IMR-90 (cell line): Measurements from ENCODE around the gene SCN4A. TPM values are rescaled to one million over a fixed set of nuclear protein-coding genes. Genes with fewer than 3 reads are reported as not detected.

Experiments used
- ATAC-seq: fragments of 200-7000 bp; cut with Tn5 transposase; 2 replicates; pipeline ENCODE4 v1.9.1; 2020; ENCODE audit warnings: low read depth, mild to moderate bottlenecking, moderate library complexity
- BruUV-seq: library from RNA; stranded (reverse); fragments of 400-500 nt; replicated peaks from 2 replicates; lab custom pipeline; 2021; lab: Mats Ljungman, UMichigan
- CTCF ChIA-PET: fragments of 300-600 bp; formaldehyde crosslinking; extraction: SDS; loops from one replicate; lab custom pipeline; 2021; ENCODE audit warnings: antibody characterized with exemption; lab: Yijun Ruan, JAX
- POLR2A ChIA-PET: fragments of 300-600 bp; sonication (Branson Sonifier 250); formaldehyde crosslinking; loops from one replicate; lab custom pipeline; 2022; ENCODE audit warnings: antibody characterized with exemption; ENCODE audit not compliant: unreplicated experiment; lab: Charles Lee
- DNase-seq: peaks from one replicate; pipeline ENCODE4 v3.0.0; 2013
- H2AFZ ChIP-seq: replicated peaks from 2 replicates; pipeline ENCODE3; 2013; ENCODE audit warnings: low read length, mild to moderate bottlenecking; ENCODE audit not compliant: poor library complexity
- H2AK5ac ChIP-seq: 2 replicates; pipeline ENCODE4 v1.6.1; 2013; ENCODE audit warnings: low read depth, low read length, inconsistent platforms
- H2AK9ac ChIP-seq: replicated peaks from 2 replicates; pipeline ENCODE3; 2013; ENCODE audit warnings: mild to moderate bottlenecking, low read depth, low read length, moderate library complexity; ENCODE audit not compliant: poor library complexity
- H2BK120ac ChIP-seq: 2 replicates; pipeline ENCODE4 v1.6.1; 2013; ENCODE audit warnings: low read depth, low read length, inconsistent platforms
- H2BK15ac ChIP-seq: 3 replicates; pipeline ENCODE4 v1.6.1; 2013; ENCODE audit warnings: low read depth, low read length, inconsistent platforms
- H2BK20ac ChIP-seq: 2 replicates; pipeline ENCODE4 v1.6.1; 2013; ENCODE audit warnings: low read depth, mild to moderate bottlenecking, inconsistent platforms, low read length, moderate library complexity
- H2BK5ac ChIP-seq: 2 replicates; pipeline ENCODE4 v1.6.1; 2013; ENCODE audit warnings: mild to moderate bottlenecking, low read depth, low read length, inconsistent platforms; ENCODE audit not compliant: poor library complexity, severe bottlenecking
- H3K14ac ChIP-seq: replicated peaks from 2 replicates; pipeline ENCODE4 v1.6.1; 2013; ENCODE audit warnings: low read depth, low read length, inconsistent platforms
- H3K18ac ChIP-seq: 2 replicates; pipeline ENCODE4 v1.6.1; 2013; ENCODE audit warnings: low read depth, low read length, control low read depth
- H3K23ac ChIP-seq: 2 replicates; pipeline ENCODE4 v1.6.1; 2013; ENCODE audit warnings: low read depth, low read length, inconsistent platforms
- H3K27ac ChIP-seq: 2 replicates; pipeline ENCODE4 v1.5.1; 2013; ENCODE audit warnings: mild to moderate bottlenecking, control low read depth, low read length; ENCODE audit not compliant: insufficient read depth
- H3K27me3 ChIP-seq: 2 replicates; pipeline ENCODE4 v1.6.1; 2013; ENCODE audit warnings: low read length; ENCODE audit not compliant: control insufficient read depth, insufficient read depth
- H3K36me3 ChIP-seq: 2 replicates; pipeline ENCODE4 v1.6.1; 2013; ENCODE audit warnings: low read length, mixed read lengths; ENCODE audit not compliant: control insufficient read depth, insufficient read depth
- H3K4ac ChIP-seq: 2 replicates; pipeline ENCODE4 v1.6.1; 2013; ENCODE audit warnings: low read depth, low read length, inconsistent platforms
- H3K4me1 ChIP-seq: 2 replicates; pipeline ENCODE4 v1.6.1; 2013; ENCODE audit warnings: low read length, mixed read lengths; ENCODE audit not compliant: control insufficient read depth, insufficient read depth
- H3K4me2 ChIP-seq: 2 replicates; pipeline ENCODE4 v1.6.1; 2013; ENCODE audit warnings: low read depth, mild to moderate bottlenecking, control low read depth, low read length, moderate library complexity
- H3K4me3 ChIP-seq: 2 replicates; pipeline ENCODE4 v1.5.1; 2013; ENCODE audit warnings: low read depth, mild to moderate bottlenecking, control low read depth, low read length, moderate library complexity; ENCODE audit not compliant: insufficient read depth
- H3K56ac ChIP-seq: 2 replicates; pipeline ENCODE4 v1.6.1; 2013; ENCODE audit warnings: low read length, inconsistent platforms; ENCODE audit not compliant: insufficient read depth; ENCODE audit errors: extremely low read depth
- H3K79me1 ChIP-seq, 2 experiments: 2 replicates each; pipeline ENCODE4 v1.6.1; 2013; ENCODE audit warnings: low read length in 2 of 2, inconsistent platforms in 1 of 2, low read depth in 1 of 2
- H3K9ac ChIP-seq: 2 replicates; pipeline ENCODE4 v1.6.1; 2013; ENCODE audit warnings: low read depth, low read length, control low read depth
- H3K9me1 ChIP-seq: 2 replicates; pipeline ENCODE4 v1.6.1; 2013; ENCODE audit warnings: low read length, inconsistent platforms; ENCODE audit not compliant: insufficient read depth
- H3K9me3 ChIP-seq: 2 replicates; pipeline ENCODE4 v1.6.1; 2013; ENCODE audit warnings: low read length; ENCODE audit not compliant: control insufficient read depth, insufficient read depth
- H4K20me1 ChIP-seq: 2 replicates; pipeline ENCODE4 v1.6.1; 2013; ENCODE audit warnings: low read length, inconsistent platforms; ENCODE audit not compliant: insufficient read depth
- H4K5ac ChIP-seq: 2 replicates; pipeline ENCODE4 v1.6.1; 2013; ENCODE audit warnings: mild to moderate bottlenecking, low read depth, low read length, control low read depth
- H4K8ac ChIP-seq, 2 experiments: 2 replicates each; pipeline ENCODE4 v1.6.1; 2013; ENCODE audit warnings: low read depth in 2 of 2, low read length in 2 of 2, control low read depth in 1 of 2, inconsistent platforms in 1 of 2
- H4K91ac ChIP-seq: 2 replicates; pipeline ENCODE4 v1.6.1; 2013; ENCODE audit warnings: low read depth, low read length, inconsistent platforms; ENCODE audit not compliant: insufficient read depth
- BHLHE40 ChIP-seq: fragments of 150-350 bp; IDR thresholded peaks from 2 replicates; pipeline ENCODE4 v1.6.1; 2016; ENCODE audit warnings: mild to moderate bottlenecking, low read depth, low read length
- CEBPB ChIP-seq: IDR thresholded peaks from 2 replicates; pipeline ENCODE4 v1.6.1; 2012; ENCODE audit warnings: low read depth, low read length, improper control_type of control experiment
- CHD1 ChIP-seq: IDR thresholded peaks from 2 replicates; pipeline ENCODE4 v1.6.1; 2012; ENCODE audit warnings: low read depth, low read length, improper control_type of control experiment
- FOS ChIP-seq: fragments of 150-350 bp; IDR thresholded peaks from 2 replicates; pipeline ENCODE4 v1.6.1; 2016; ENCODE audit warnings: low read depth, low read length
- RAD21 ChIP-seq: IDR thresholded peaks from 2 replicates; pipeline ENCODE4 v1.6.1; 2012; ENCODE audit warnings: low read length, improper control_type of control experiment
- RFX5 ChIP-seq: IDR thresholded peaks from 2 replicates; pipeline ENCODE4 v1.8.0; 2012; ENCODE audit warnings: low read depth, mild to moderate bottlenecking, low read length, moderate library complexity
- WGBS, 2 experiments: methylation state at CpG; one replicate each; pipeline versions ENCODE4 v1.1.5 to v1.1.7; 2013; ENCODE audit warnings: missing lambda C conversion rate in 2 of 2; ENCODE audit not compliant: insufficient read length in 1 of 2; ENCODE audit errors: extremely low coverage in 2 of 2; 5-methylcytosine and 5-hydroxymethylcytosine counted together
- dilution Hi-C: fragments of 300-500 bp; cut with HindIII; formaldehyde crosslinking; loops from one replicate; pipeline ENCODE4 v1.14.3; 2018; ENCODE audit warnings: low sequenced_read_pairs; ENCODE audit not compliant: unreplicated experiment
- in situ Hi-C: fragments of 300-500 bp; cut with MboI; formaldehyde crosslinking; loops from 3 replicates; pipeline ENCODE4 v1.14.3; 2019; ENCODE audit warnings: low sequenced_read_pairs, inconsistent platforms, mixed read lengths
- intact Hi-C: fragments of 100-400 bp; cut with micrococcal nuclease; formaldehyde crosslinking; loops from 2 replicates; pipeline ENCODE4 v1.10.0; 2022
- polyA plus RNA-seq, 3 experiments: library from polyadenylated mRNA; depleted of rRNA; stranded (reverse); fragments of >200 nt; gene quantifications; 2 replicates each; pipeline ENCODE4 v1.2.3, GENCODE V29; 2012; ENCODE audit warnings: low replicate concordance in 1 of 3
- total RNA-seq: library from RNA; depleted of rRNA; stranded (reverse); fragments of >200 nt; gene quantifications from 2 replicates; pipeline ENCODE4 v1.2.3, GENCODE V29; 2012

Gene SCN4A
- total and polyA plus RNA-seq, 2 of the 4 experiments (the other 2 are of a cell fraction): not detected

DNA sequence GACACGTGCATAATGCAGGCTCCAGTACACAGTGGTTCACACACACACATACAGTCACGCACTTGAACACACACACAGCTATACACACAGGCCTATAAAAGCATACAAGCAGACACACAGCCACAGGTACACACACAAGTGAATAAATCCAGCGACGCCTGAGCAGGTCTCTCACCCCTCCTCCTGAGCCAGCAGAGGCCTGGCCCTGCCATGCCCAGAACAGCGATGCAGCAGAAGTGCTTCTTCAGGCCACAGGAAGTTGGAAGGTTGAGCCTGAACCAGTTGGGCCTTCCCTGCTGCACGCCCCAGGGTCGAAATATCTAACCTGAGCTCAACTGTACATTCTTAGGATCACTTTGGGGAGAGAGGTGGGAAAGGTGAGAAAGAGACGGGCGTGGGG, 33.3 kb downstream of the SCN4A start:
- no peak overlapping the region for H2BK120ac ChIP-seq
- H2BK20ac ChIP-seq: no peak overlapping the region
- H3K27ac ChIP-seq: no peak overlapping the region
- H3K36me3 ChIP-seq: no peaks in the 10 kb centered on the region
- H3K4me3 ChIP-seq: no peak overlapping the region
- H3K79me1 ChIP-seq: no peaks in the 10 kb centered on the region
- H3K56ac ChIP-seq: no peak overlapping the region
- H3K4ac ChIP-seq: no peak overlapping the region
- H4K8ac ChIP-seq: no peak overlapping the region
- no peak overlapping the region for H3K9ac ChIP-seq
- no peak for DNase-seq
- H3K4me1 ChIP-seq: no peaks in the 10 kb centered on the region
- intact Hi-C loops (no loop called here), in situ Hi-C loops (no loop called here), dilution Hi-C loops (no loop called here)
- H4K91ac ChIP-seq: no peak overlapping the region
- CTCF ChIA-PET: no interaction called here
- H2AK5ac ChIP-seq: no peak overlapping the region
- no peaks in the 10 kb centered on the region for H3K9me1 ChIP-seq
- no peak overlapping the region for H2BK15ac ChIP-seq
- TF ChIP-seq RFX5 (no peak), CEBPB (no peak), BHLHE40 (no peak), FOS (no peak), RAD21 (no peak), CHD1 (no peak)
- no peaks in the 10 kb centered on the region; the same call in 1 of the 2 replicates for H3K9me3 ChIP-seq
- H3K14ac ChIP-seq: no peak overlapping the region
- H3K23ac ChIP-seq: no peak overlapping the region
- no peak overlapping the region for H3K18ac ChIP-seq
- H2AFZ ChIP-seq: no peak overlapping the region
- H4K5ac ChIP-seq: no peak overlapping the region
- H2BK5ac ChIP-seq: no peak overlapping the region
- no peaks in the 10 kb centered on the region for H4K20me1 ChIP-seq
- H3K4me2 ChIP-seq: no peak overlapping the region
- no peak overlapping the region for H2AK9ac ChIP-seq
- POLR2A ChIA-PET: no interaction called here
- 60% methylated on average over 1 of the region's 9 CpGs; no CpG with 5 or more reads in 1 of the 2 experiments for WGBS, 2 experiments
- BruUV-seq: no TSS peak
- H3K27me3 ChIP-seq: peaks cover 23% of the 10 kb centered on the region
- ATAC-seq: no peak
